Liver (tissue), 9 donors: ENCODE results near the gene C14orf180. TPM values are rescaled to one million over a fixed set of nuclear protein-coding genes. Genes with fewer than 3 reads are reported as not detected.

ENCODE experiments used
- DNase-seq: peaks from one replicate; pipeline ENCODE4 v3.0.0-alpha.2; 2017; ENCODE audit warnings: low spot score
- H3K27ac ChIP-seq, 2 donors: one replicate each; pipeline ENCODE4 v1.7.0; 2013; ENCODE audit warnings: inconsistent platforms in 2 of 2, low read length in 2 of 2, control low read depth in 1 of 2, low read depth in 1 of 2, mild to moderate bottlenecking in 1 of 2
- H3K27me3 ChIP-seq, 4 donors: one replicate each; pipeline versions ENCODE4 v1.6.1 to v1.7.0; 2013; ENCODE audit warnings: low read length in 3 of 4, inconsistent platforms in 1 of 4, mild to moderate bottlenecking in 1 of 4, moderate library complexity in 1 of 4; ENCODE audit not compliant: control insufficient read depth in 4 of 4, insufficient read depth in 4 of 4
- H3K36me3 ChIP-seq, 4 donors: one replicate each; pipeline versions ENCODE4 v1.6.1 to v1.7.0; 2013; ENCODE audit warnings: low read length in 3 of 4, mild to moderate bottlenecking in 3 of 4, low read depth in 1 of 4, moderate library complexity in 1 of 4; ENCODE audit not compliant: control insufficient read depth in 4 of 4, insufficient read depth in 3 of 4
- H3K4me1 ChIP-seq, 4 donors: one replicate each; pipeline versions ENCODE4 v1.6.1 to v1.7.0; 2013; ENCODE audit warnings: low read length in 3 of 4, mild to moderate bottlenecking in 3 of 4, moderate library complexity in 1 of 4; ENCODE audit not compliant: control insufficient read depth in 4 of 4, insufficient read depth in 4 of 4
- H3K4me3 ChIP-seq, 3 donors: one replicate each; pipeline versions ENCODE4 v1.6.1 to v1.7.0; 2013; ENCODE audit warnings: low read length in 3 of 3, control low read depth in 1 of 3, low read depth in 1 of 3, mild to moderate bottlenecking in 1 of 3
- H3K9ac ChIP-seq, 2 donors: one replicate each; pipeline ENCODE4 v1.7.0; 2013; ENCODE audit warnings: low read length in 2 of 2, mild to moderate bottlenecking in 2 of 2, moderate library complexity in 2 of 2, control low read depth in 1 of 2, low read depth in 1 of 2
- H3K9me3 ChIP-seq, 4 donors: one replicate each; pipeline versions ENCODE4 v1.6.1 to v1.7.0; 2013; ENCODE audit warnings: low read length in 3 of 4; ENCODE audit not compliant: control insufficient read depth in 4 of 4
- ATF3 ChIP-seq: IDR thresholded peaks from 2 replicates; pipeline ENCODE4 v1.6.1; 2016; ENCODE audit warnings: antibody characterized with exemption
- EGR1 ChIP-seq, 2 donors: IDR thresholded peaks; 2 replicates each; pipeline ENCODE4 v1.6.1; 2016 to 2018; ENCODE audit warnings: antibody characterized with exemption in 2 of 2, low read depth in 2 of 2
- HNF4A ChIP-seq, 2 donors: conservative IDR thresholded peaks; 2 replicates each; pipeline ENCODE4 v1.6.1; 2016; ENCODE audit warnings: antibody characterized with exemption in 2 of 2, mild to moderate bottlenecking in 2 of 2
- HNF4G ChIP-seq: IDR thresholded peaks from 2 replicates; pipeline ENCODE4 v1.6.1; 2016; ENCODE audit warnings: antibody characterized with exemption
- JUND ChIP-seq, 2 donors: IDR thresholded peaks; 2 replicates each; pipeline ENCODE4 v1.6.1; 2016; ENCODE audit warnings: antibody characterized with exemption in 2 of 2
- REST ChIP-seq: IDR thresholded peaks from 2 replicates; pipeline ENCODE4 v1.6.1; 2016; ENCODE audit warnings: antibody characterized with exemption, mild to moderate bottlenecking
- RXRA ChIP-seq, 2 donors: IDR thresholded peaks; 2 replicates each; pipeline ENCODE4 v1.6.1; 2017 to 2018; ENCODE audit warnings: antibody characterized with exemption in 2 of 2, mild to moderate bottlenecking in 1 of 2
- SP1 ChIP-seq: IDR thresholded peaks from 2 replicates; pipeline ENCODE4 v1.6.1; 2018; ENCODE audit warnings: antibody characterized with exemption, mild to moderate bottlenecking
- TAF1 ChIP-seq: conservative IDR thresholded peaks from 2 replicates; pipeline ENCODE4 v1.6.1; 2016; ENCODE audit warnings: antibody characterized with exemption, mild to moderate bottlenecking
- YY1 ChIP-seq: IDR thresholded peaks from 2 replicates; pipeline ENCODE4 v1.6.1; 2016; ENCODE audit warnings: antibody characterized with exemption, mild to moderate bottlenecking
- ZBTB33 ChIP-seq: IDR thresholded peaks from 2 replicates; pipeline ENCODE4 v1.6.1; 2016; ENCODE audit warnings: antibody characterized with exemption
- WGBS: extraction: QIAGEN DNeasy Blood & Tissue Kit; methylation state at CpG from one replicate; pipeline ENCODE4 v1.1.7; 2013; 5-methylcytosine and 5-hydroxymethylcytosine counted together
- polyA plus RNA-seq, 2 donors: library from polyadenylated mRNA; stranded (reverse) in 1 of 2; unstranded in 1 of 2; fragments of 200-250 nt in 1 of 2; fragments of >200 nt in 1 of 2; fragmentation: Nextera tagmentation in 1 of 2; extraction: Ambion mirVana in 1 of 2; gene quantifications; one replicate each; pipeline versions ENCODE4 v1.2.1 to v1.2.3, GENCODE V29; 2013 to 2015
- total RNA-seq, 2 donors: library from RNA; depleted of rRNA; stranded (reverse); fragments of >200 nt; gene quantifications; one replicate each; pipeline ENCODE4 v1.2.3, GENCODE V29; 2014
- donor health status: healthy.
- donor health status: healthy.
- donor health status: healthy.
- donor health status: healthy.
- donor health status: healthy.

Gene C14orf180
- total and polyA plus RNA-seq, 4 donors: 0.09 to 4.0 (median 2.9) TPM

- no peak for TF ChIP-seq EGR1 (IDR thresholded peaks at IDR 0.05; ENCODE audit: low read depth in 2 of 2)
- TF ChIP-seq ATF3: no peak
- no peak for TF ChIP-seq SP1
- no peak for TF ChIP-seq HNF4A (conservative IDR thresholded peaks at IDR 0.05)
- no peak for TF ChIP-seq ZBTB33
- TF ChIP-seq TAF1: no peak
These were observed 34.7 kb downstream of the C14orf180 start (continued) for GRCh38 chr14:104614126-104614812.

GRCh38 chr14:104624939-104625338, 45.4 kb downstream of the C14orf180 start:
- WGBS: 61% methylated on average over 5 of the region's 5 CpGs
- Histone ChIP-seq H3K27me3 (peaks cover 0 to 3% (median under 1%) of the 10 kb centered on the region in 4 donors), H3K4me1 (no peaks in the 10 kb centered on the region), H3K9me3 (peaks cover 0 to 9% (median 1%) of the 10 kb centered on the region in 4 donors), H3K4me3 (no peak overlapping the region), H3K27ac (no peak overlapping the region), H3K36me3 (no peaks in the 10 kb centered on the region), H3K9ac (no peak overlapping the region)
- no peak for DNase-seq
- TF ChIP-seq HNF4G: no peak
- TF ChIP-seq ZBTB33: no peak
- TF ChIP-seq RXRA (IDR thresholded peaks at IDR 0.05): no peak
- no peak for TF ChIP-seq EGR1 (IDR thresholded peaks at IDR 0.05; ENCODE audit: low read depth in 2 of 2)

GRCh38 chr14:104632781-104633180, 53.2 kb downstream of the C14orf180 start:
- 73% methylated on average over 9 of the region's 9 CpGs for WGBS

More at GRCh38 chr14:104632781-104633180, 53.2 kb downstream of the C14orf180 start:
- H3K4me1 ChIP-seq: peaks cover 0 to 2% (median 0%) of the 10 kb centered on the region in 4 donors
- H3K9me3 ChIP-seq: peaks cover 0 to 9% (median under 1%) of the 10 kb centered on the region in 4 donors
- no peak overlapping the region for H3K4me3 ChIP-seq
- no peaks in the 10 kb centered on the region for H3K36me3 ChIP-seq
- no peak for DNase-seq
- no peak for TF ChIP-seq JUND (IDR thresholded peaks at IDR 0.05)
- no peak for TF ChIP-seq YY1
- TF ChIP-seq RXRA (IDR thresholded peaks at IDR 0.05): no peak
- no peak for TF ChIP-seq EGR1 (IDR thresholded peaks at IDR 0.05; ENCODE audit: low read depth in 2 of 2)
- TF ChIP-seq ATF3: no peak
- no peak for TF ChIP-seq HNF4A (conservative IDR thresholded peaks at IDR 0.05)
- no peak for TF ChIP-seq REST
- no peak for TF ChIP-seq TAF1
- H3K27ac ChIP-seq: no peak overlapping the region
- H3K9ac ChIP-seq: no peak overlapping the region
- no peaks in the 10 kb centered on the region for H3K27me3 ChIP-seq
